RWPE2 (cell line): ENCODE results near the gene RNF214.

Experiments used
- ATAC-seq: fragments of 200-7000 bp; cut with Tn5 transposase; 3 replicates; pipeline ENCODE4 v1.9.1; 2021; ENCODE audit warnings: low read depth
- DNase-seq: peaks from one replicate; pipeline ENCODE4 v3.0.0-alpha.2; 2020; ENCODE audit warnings: low spot score
- H3K27ac ChIP-seq: fragments of 450-650 bp; 2 replicates; pipeline ENCODE4 v1.5.1; 2017; ENCODE audit warnings: mild to moderate bottlenecking; ENCODE audit not compliant: poor library complexity, severe bottlenecking
- H3K27me3 ChIP-seq: fragments of 250-450 bp; sonication (Bioruptor Pico); 2 replicates; pipeline ENCODE4 v1.5.1; 2021; ENCODE audit warnings: mild to moderate bottlenecking, moderate library complexity; ENCODE audit not compliant: insufficient read depth, poor library complexity, severe bottlenecking
- H3K36me3 ChIP-seq: fragments of 250-450 bp; sonication (Bioruptor Pico); 2 replicates; pipeline ENCODE4 v1.5.1; 2020; ENCODE audit warnings: low read depth, mild to moderate bottlenecking, moderate library complexity
- H3K4me1 ChIP-seq: fragments of 250-450 bp; sonication (Bioruptor Pico); 2 replicates; pipeline ENCODE4 v1.5.1; 2021; ENCODE audit warnings: mild to moderate bottlenecking, moderate library complexity; ENCODE audit not compliant: insufficient read depth, poor library complexity, severe bottlenecking
- H3K4me3 ChIP-seq: fragments of 250-450 bp; sonication (Bioruptor Pico); 2 replicates; pipeline ENCODE4 v1.5.1; 2021; ENCODE audit warnings: mild to moderate bottlenecking, moderate library complexity; ENCODE audit not compliant: severe bottlenecking
- H3K9me3 ChIP-seq: fragments of 250-450 bp; sonication (Bioruptor Pico); 2 replicates; pipeline ENCODE4 v1.5.1; 2021; ENCODE audit warnings: mild to moderate bottlenecking, moderate library complexity; ENCODE audit not compliant: severe bottlenecking
- CTCF ChIP-seq: fragments of 450-650 bp; IDR thresholded peaks from one replicate; pipeline ENCODE4 v1.5.1; 2017; ENCODE audit warnings: mild to moderate bottlenecking, moderate library complexity; ENCODE audit not compliant: poor library complexity, severe bottlenecking

RNF214 gene

GRCh38 chr11:117187007-117187406 is 45.5 kb upstream of the RNF214 start:
- peaks cover 8% of the 10 kb centered on the region for H3K36me3 ChIP-seq
- DNase-seq, result peak; percentile 34

GRCh38 chr11:117187428-117187798 is 45.1 kb upstream of the RNF214 start:
- peaks cover 8% of the 10 kb centered on the region for H3K36me3 ChIP-seq
- ATAC-seq (no peak), DNase-seq (peak; percentile 44)
- no peaks in the 10 kb centered on the region for H3K9me3 ChIP-seq
- no peak overlapping the region for H3K4me3 ChIP-seq
- no peaks in the 10 kb centered on the region for H3K4me1 ChIP-seq
- no peak overlapping the region for H3K27ac ChIP-seq
- no peak for TF ChIP-seq CTCF
- H3K27me3 ChIP-seq, result no peaks in the 10 kb centered on the region

More at GRCh38 chr11:117187007-117187406, 45.5 kb upstream of the RNF214 start:
- TF ChIP-seq CTCF, result no peak
- Histone ChIP-seq H3K4me1 (no peaks in the 10 kb centered on the region), H3K9me3 (no peaks in the 10 kb centered on the region), H3K4me3 (no peak overlapping the region), H3K27me3 (no peaks in the 10 kb centered on the region), H3K27ac (no peak overlapping the region)
- ATAC-seq, result no peak

GRCh38 chr11:117187799-117188481 is 44.5 kb upstream of the RNF214 start:
- Histone ChIP-seq H3K27ac (no peak overlapping the region), H3K9me3 (no peaks in the 10 kb centered on the region), H3K4me1 (no peaks in the 10 kb centered on the region), H3K27me3 (no peaks in the 10 kb centered on the region), H3K4me3 (no peak overlapping the region), H3K36me3 (peaks cover 8% of the 10 kb centered on the region)
- DNase-seq (peak; percentile 23), ATAC-seq (no peak)
- TF ChIP-seq CTCF, result no peak

GRCh38 chr11:117188620-117189081 is 43.8 kb upstream of the RNF214 start:
- Histone ChIP-seq H3K4me3 (no peak overlapping the region), H3K4me1 (no peaks in the 10 kb centered on the region), H3K27ac (no peak overlapping the region), H3K9me3 (no peaks in the 10 kb centered on the region), H3K36me3 (peaks cover 8% of the 10 kb centered on the region), H3K27me3 (no peaks in the 10 kb centered on the region)
- DNase-seq, result peak; percentile 40
- no peak for TF ChIP-seq CTCF
- no peak for ATAC-seq

- no peak for TF ChIP-seq CTCF
- Histone ChIP-seq H3K27me3 (no peaks in the 10 kb centered on the region), H3K27ac (no peak overlapping the region), H3K4me3 (no peak overlapping the region), H3K36me3 (peaks cover 8% of the 10 kb centered on the region), H3K4me1 (no peaks in the 10 kb centered on the region), H3K9me3 (no peaks in the 10 kb centered on the region)
- DNase-seq (peak; percentile 42), ATAC-seq (no peak)
Observed at GRCh38 chr11:117189191-117189940, 43.1 kb upstream of the RNF214 start.
